WTC11 (cell line): ENCODE data around the gene SIGLEC15. TPM values are rescaled to one million over a fixed set of nuclear protein-coding genes. Genes with fewer than 3 reads are reported as not detected.

Source experiments
- ATAC-seq: fragments of 200-7000 bp; cut with Tn5 transposase; 2 replicates; pipeline ENCODE4 v1.10.0; 2021; ENCODE audit warnings: mild to moderate bottlenecking, moderate library complexity
- CTCF ChIA-PET: fragments of 300-600 bp; sonication (Branson Sonifier 250); formaldehyde crosslinking; loops from one replicate; lab custom pipeline; 2021; ENCODE audit warnings: antibody characterized with exemption; lab: Charles Lee
- POLR2A ChIA-PET: fragments of 350-600 bp; sonication (Branson Sonifier 250); formaldehyde crosslinking; loops from one replicate; lab custom pipeline; 2021; ENCODE audit warnings: antibody characterized with exemption; lab: Charles Lee
- DNase-seq: peaks from one replicate; pipeline ENCODE4 v3.0.0; 2021; ENCODE audit warnings: low spot score
- H3K27ac Mint-ChIP-seq: 2 replicates; pipeline ENCODE4 v1.8.0; 2021; ENCODE audit warnings: mixed read lengths
- H3K27me3 Mint-ChIP-seq: 2 replicates; pipeline ENCODE4 v1.8.0; 2021; ENCODE audit warnings: low read depth, mild to moderate bottlenecking, moderate library complexity, mixed read lengths
- H3K36me3 Mint-ChIP-seq: 2 replicates; pipeline ENCODE4 v1.8.0; 2021; ENCODE audit warnings: mixed read lengths
- H3K4me1 Mint-ChIP-seq: 2 replicates; pipeline ENCODE4 v1.8.0; 2022; ENCODE audit warnings: mixed read lengths
- H3K4me3 Mint-ChIP-seq: 2 replicates; pipeline ENCODE4 v1.8.0; 2021; ENCODE audit warnings: mild to moderate bottlenecking, moderate library complexity, mixed read lengths
- H3K9me3 Mint-ChIP-seq: 2 replicates; pipeline ENCODE4 v1.8.0; 2021; ENCODE audit warnings: mixed read lengths
- AFF4 ChIP-seq: sonication (generic); formaldehyde crosslinking; IDR thresholded peaks from 2 replicates; pipeline ENCODE4 v1.8.1; 2023; ENCODE audit warnings: mild to moderate bottlenecking, missing genetic modification reagents, borderline replicate concordance
- CREB1 ChIP-seq: sonication (generic); formaldehyde crosslinking; IDR thresholded peaks from 2 replicates; pipeline ENCODE4 v1.8.0; 2023; ENCODE audit warnings: mild to moderate bottlenecking, missing genetic modification reagents
- E2F1 ChIP-seq: sonication (generic); formaldehyde crosslinking; IDR thresholded peaks from 2 replicates; pipeline ENCODE4 v1.8.0; 2022; ENCODE audit warnings: mild to moderate bottlenecking, missing genetic modification reagents
- ELF4 ChIP-seq: sonication (generic); formaldehyde crosslinking; IDR thresholded peaks from 2 replicates; pipeline ENCODE4 v1.8.1; 2022; ENCODE audit warnings: low read depth, mild to moderate bottlenecking, moderate library complexity, missing genetic modification reagents
- EMX1 ChIP-seq: fragments of 250-450 bp; sonication (Bioruptor Pico); IDR thresholded peaks from 2 replicates; pipeline ENCODE4 v1.8.0; 2021; ENCODE audit warnings: mild to moderate bottlenecking
- ESRRA ChIP-seq: sonication (generic); formaldehyde crosslinking; IDR thresholded peaks from 2 replicates; pipeline ENCODE4 v1.8.1; 2022; ENCODE audit warnings: mild to moderate bottlenecking, missing genetic modification reagents, borderline replicate concordance
- FOXK1 ChIP-seq: sonication (generic); formaldehyde crosslinking; IDR thresholded peaks from 2 replicates; pipeline ENCODE4 v1.8.0; 2022; ENCODE audit warnings: mild to moderate bottlenecking, moderate library complexity, missing genetic modification reagents
- FOXP1 ChIP-seq: sonication (generic); formaldehyde crosslinking; IDR thresholded peaks from 2 replicates; pipeline ENCODE4 v1.8.0; 2022; ENCODE audit warnings: missing genetic modification reagents, mild to moderate bottlenecking, moderate library complexity, borderline replicate concordance
- IRF2 ChIP-seq: sonication (generic); formaldehyde crosslinking; IDR thresholded peaks from 2 replicates; pipeline ENCODE4 v1.8.0; 2022; ENCODE audit warnings: low read depth, missing genetic modification reagents, borderline replicate concordance
- JAZF1 ChIP-seq: fragments of 250-450 bp; sonication (Bioruptor Pico); IDR thresholded peaks from 2 replicates; pipeline ENCODE4 v1.9.0; 2021; ENCODE audit warnings: moderate library complexity, mild to moderate bottlenecking, inconsistent platforms
- KAT7 ChIP-seq: sonication (generic); formaldehyde crosslinking; IDR thresholded peaks from 2 replicates; pipeline ENCODE4 v1.8.1; 2023; ENCODE audit warnings: missing genetic modification reagents, mild to moderate bottlenecking, borderline replicate concordance
- MAX ChIP-seq: sonication (generic); formaldehyde crosslinking; IDR thresholded peaks from 2 replicates; pipeline ENCODE4 v1.8.0; 2022; ENCODE audit warnings: mild to moderate bottlenecking, missing genetic modification reagents
- MYBL2 ChIP-seq: sonication (generic); formaldehyde crosslinking; IDR thresholded peaks from 2 replicates; pipeline ENCODE4 v1.8.1; 2023; ENCODE audit warnings: mild to moderate bottlenecking, moderate library complexity, missing genetic modification reagents
- NFE2L1 ChIP-seq: sonication (generic); formaldehyde crosslinking; IDR thresholded peaks from 2 replicates; pipeline ENCODE4 v1.8.1; 2023; ENCODE audit warnings: missing genetic modification reagents
- RORB ChIP-seq: fragments of 250-450 bp; sonication (Bioruptor Pico); IDR thresholded peaks from 2 replicates; pipeline ENCODE4 v1.9.0; 2021; ENCODE audit warnings: mild to moderate bottlenecking
- USF1 ChIP-seq: sonication (generic); formaldehyde crosslinking; IDR thresholded peaks from 2 replicates; pipeline ENCODE4 v1.8.0; 2022; ENCODE audit warnings: mild to moderate bottlenecking, missing genetic modification reagents
- ZMAT4 ChIP-seq: fragments of 250-450 bp; sonication (Bioruptor Pico); IDR thresholded peaks from 2 replicates; pipeline ENCODE4 v1.9.0; 2021; ENCODE audit warnings: mild to moderate bottlenecking
- ZNF138 ChIP-seq: sonication (generic); formaldehyde crosslinking; conservative IDR thresholded peaks from 2 replicates; pipeline ENCODE4 v1.8.1; 2022; ENCODE audit warnings: mild to moderate bottlenecking, moderate library complexity, missing genetic modification reagents
- ZNF232 ChIP-seq: sonication (generic); formaldehyde crosslinking; IDR thresholded peaks from 2 replicates; pipeline ENCODE4 v1.8.0; 2022; ENCODE audit warnings: mild to moderate bottlenecking, missing genetic modification reagents
- ZNF317 ChIP-seq: sonication (generic); formaldehyde crosslinking; IDR thresholded peaks from 2 replicates; pipeline ENCODE4 v1.8.1; 2023; ENCODE audit warnings: low read depth, mild to moderate bottlenecking, moderate library complexity, missing genetic modification reagents, borderline replicate concordance
- ZNF416 ChIP-seq: fragments of 250-450 bp; sonication (Bioruptor Pico); IDR thresholded peaks from 2 replicates; pipeline ENCODE4 v1.9.0; 2021; ENCODE audit warnings: mild to moderate bottlenecking, inconsistent platforms
- total RNA-seq: library from RNA; stranded (reverse); gene quantifications from 3 replicates; pipeline ENCODE4 v1.2.3, GENCODE V29; 2021

Gene SIGLEC15
- total RNA-seq, 1 experiment from 2014 or later: not detected

DNA sequence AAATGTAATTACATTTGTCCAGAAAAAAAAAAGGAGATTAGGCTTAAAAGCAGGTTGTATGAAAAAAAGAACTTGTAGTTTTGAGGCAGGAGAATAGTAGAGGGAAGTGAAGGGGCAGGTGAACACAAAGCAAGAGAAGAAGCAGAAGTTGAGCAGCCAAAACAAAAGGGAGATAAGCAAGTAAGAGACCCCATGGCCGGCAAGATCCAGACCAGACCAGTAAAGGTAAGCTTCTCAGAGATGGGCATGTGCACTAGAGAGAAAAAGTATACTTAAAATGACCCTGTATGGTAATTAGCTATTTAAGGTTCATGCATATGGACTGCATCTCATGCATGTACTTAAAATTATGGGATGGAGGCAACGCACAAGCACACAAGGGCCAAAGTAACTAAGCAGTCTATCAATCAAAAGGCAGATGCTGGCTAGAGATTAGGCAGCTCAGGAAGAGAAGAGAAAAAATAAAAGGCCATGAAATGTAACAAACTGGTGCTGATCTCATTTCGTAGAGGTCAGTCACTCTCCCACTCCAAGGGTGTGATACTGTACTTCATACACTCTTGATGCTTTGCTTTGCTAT, 9.7 kb downstream of the SIGLEC15 start (continued):
- TF ChIP-seq MAX (CRISPR knock-in tag) (no peak), USF1 (no peak)

DNA sequence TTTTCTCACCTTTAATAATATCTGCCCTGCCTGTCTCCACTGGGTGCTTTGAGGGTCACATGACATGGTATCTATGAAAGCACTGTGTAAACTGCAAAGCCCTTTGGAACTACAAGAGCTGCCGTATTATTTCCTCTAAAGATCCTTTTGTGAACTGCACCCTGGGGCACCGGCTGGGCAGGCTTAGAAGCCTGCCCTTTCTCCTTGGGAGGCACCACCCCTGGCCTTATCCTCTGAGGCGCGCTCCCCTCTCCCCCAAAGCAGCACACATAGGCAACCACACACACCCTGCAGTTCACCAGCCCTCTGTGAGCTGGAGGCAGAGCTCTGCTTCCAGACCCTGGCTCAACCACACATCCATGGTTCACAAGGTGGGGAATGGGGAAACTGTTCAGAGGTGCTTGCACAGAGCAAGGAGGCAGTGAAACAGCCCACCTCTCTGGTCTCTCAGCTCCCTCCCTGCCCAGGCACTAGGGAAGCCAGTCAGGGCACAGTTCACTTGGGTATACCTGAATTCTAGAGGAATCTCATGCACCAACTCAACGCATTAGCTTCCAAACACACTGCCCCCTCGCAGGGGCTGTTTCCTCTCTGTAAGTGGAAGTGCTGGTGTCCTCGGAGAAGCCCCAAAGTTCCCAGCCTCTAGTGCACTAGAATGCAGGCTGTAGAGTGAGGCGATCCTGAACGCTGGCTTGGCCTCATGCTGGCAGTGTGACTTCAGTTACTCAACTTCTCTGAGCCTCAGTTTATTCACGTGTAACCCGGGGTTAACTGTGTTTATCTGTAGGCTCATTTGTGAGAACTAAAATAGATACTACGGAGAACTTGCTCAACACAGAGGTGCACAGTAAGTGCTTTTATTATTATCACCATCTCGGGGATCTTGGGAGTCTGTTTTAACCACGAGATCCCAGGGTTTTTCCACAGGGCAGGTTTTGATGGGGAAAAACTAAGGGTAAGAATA, 11.0 kb downstream of the SIGLEC15 start:
- H3K4me1 Mint-ChIP-seq: peaks cover 22% of the 10 kb centered on the region
- CTCF ChIA-PET: interaction anchor here (0.5 to 2.9 kb wide), 5 partner anchors 29 to 138 kb away, joined by 4 to 16 read pairs (median 5); no protein-coding TSS in a partner anchor
- TF ChIP-seq ZMAT4 (CRISPR knock-in tag) (no peak), E2F1 (CRISPR knock-in tag) (no peak), FOXP1 (CRISPR knock-in tag) (no peak), MAX (CRISPR knock-in tag) (no peak), AFF4 (CRISPR knock-in tag) (no peak), ZNF138 (CRISPR knock-in tag) (no peak), JAZF1 (CRISPR knock-in tag) (no peak), ZNF317 (CRISPR knock-in tag) (no peak), IRF2 (CRISPR knock-in tag) (no peak), ESRRA (CRISPR knock-in tag) (no peak)
- DNase-seq (no peak), ATAC-seq (no peak)
- POLR2A ChIA-PET: no interaction called here
- H3K9me3 Mint-ChIP-seq: no peaks in the 10 kb centered on the region
- H3K27me3 Mint-ChIP-seq: peaks cover 47% of the 10 kb centered on the region
- H3K27ac Mint-ChIP-seq: no peak overlapping the region
- no peaks in the 10 kb centered on the region for H3K36me3 Mint-ChIP-seq
- H3K4me3 Mint-ChIP-seq: peak overlapping the region; percentile 66

- ATAC-seq (peak; percentile 70), DNase-seq (peak; percentile 80)
- H3K27ac Mint-ChIP-seq: no peak overlapping the region
- peak overlapping the region; percentile 66; the same call in 1 of the 2 replicates for H3K4me3 Mint-ChIP-seq
- peaks cover 47% of the 10 kb centered on the region for H3K27me3 Mint-ChIP-seq
- H3K4me1 Mint-ChIP-seq: peaks cover 22% of the 10 kb centered on the region
- H3K36me3 Mint-ChIP-seq: no peaks in the 10 kb centered on the region
- ChIA-PET CTCF (interaction anchor here (1.0 to 3.5 kb wide), 9 partner anchors 43 to 191 kb away, joined by 3 to 36 read pairs (median 4); partner anchors contain the start of gene SLC14A1), POLR2A (no interaction called here)
- H3K9me3 Mint-ChIP-seq: no peaks in the 10 kb centered on the region
- TF ChIP-seq NFE2L1 (CRISPR knock-in tag): peak; percentile 85; the same call in 1 of the 2 replicates
- no peak for TF ChIP-seq RORB
- TF ChIP-seq ZNF138 (CRISPR knock-in tag): peak; percentile 91
- no peak for TF ChIP-seq CREB1 (CRISPR knock-in tag)
- TF ChIP-seq FOXP1 (CRISPR knock-in tag): peak; percentile 93
- TF ChIP-seq ELF4 (CRISPR knock-in tag): peak; percentile 93
- no peak for TF ChIP-seq KAT7 (CRISPR knock-in tag)
- no peak for TF ChIP-seq EMX1 (CRISPR knock-in tag)
- peak; percentile 83 for TF ChIP-seq ZNF232 (CRISPR knock-in tag)
- TF ChIP-seq FOXK1 (CRISPR knock-in tag): peak; percentile 95
- peak; percentile 12; the same call in 1 of the 2 replicates for TF ChIP-seq ZNF416
- peak; percentile 82 for TF ChIP-seq MYBL2 (CRISPR knock-in tag)
- TF ChIP-seq IRF2 (CRISPR knock-in tag): no peak
- TF ChIP-seq ZNF317 (CRISPR knock-in tag): peak; percentile 37; the same call in 1 of the 2 replicates
Measured at GRCh38 chr18:45837283-45838070, 12.0 kb downstream of the SIGLEC15 start.
